Trophoblast cell (in vitro differentiated cells and primary cell): ENCODE results near the gene PIP5K1B.

Experiments
- DNase-seq, 2 donors: peaks; one replicate each; pipeline ENCODE4 v3.0.0-alpha.2; 2016
- H2AFZ ChIP-seq: 2 replicates; pipeline ENCODE4 v1.6.1; 2013; ENCODE audit warnings: low read length, moderate library complexity, mild to moderate bottlenecking; ENCODE audit not compliant: insufficient read depth, poor library complexity
- H2AK5ac ChIP-seq: 2 replicates; pipeline ENCODE4 v1.6.1; 2013; ENCODE audit warnings: mild to moderate bottlenecking, low read length
- H2BK120ac ChIP-seq: 2 replicates; pipeline ENCODE4 v1.6.1; 2013; ENCODE audit warnings: low read length, mild to moderate bottlenecking, moderate library complexity; ENCODE audit not compliant: insufficient read depth, poor library complexity
- H2BK12ac ChIP-seq: 2 replicates; pipeline ENCODE4 v1.6.1; 2013; ENCODE audit warnings: mild to moderate bottlenecking, low read length, moderate library complexity
- H2BK5ac ChIP-seq: 2 replicates; pipeline ENCODE4 v1.6.1; 2013; ENCODE audit warnings: low read length, low read depth, moderate library complexity, mild to moderate bottlenecking; ENCODE audit not compliant: poor library complexity
- H3K14ac ChIP-seq: 2 replicates; pipeline ENCODE4 v1.6.1; 2013; ENCODE audit warnings: mild to moderate bottlenecking, low read length
- H3K18ac ChIP-seq: 2 replicates; pipeline ENCODE4 v1.6.1; 2013; ENCODE audit warnings: mild to moderate bottlenecking, low read length
- H3K23ac ChIP-seq: 2 replicates; pipeline ENCODE4 v1.6.1; 2013; ENCODE audit warnings: low read length
- H3K27ac ChIP-seq: 2 replicates; pipeline ENCODE4 v1.5.1; 2013; ENCODE audit warnings: low read depth, mild to moderate bottlenecking, inconsistent platforms, low read length, moderate library complexity
- H3K27me3 ChIP-seq: 2 replicates; pipeline ENCODE4 v1.6.1; 2013; ENCODE audit warnings: inconsistent platforms, mild to moderate bottlenecking, low read length, moderate library complexity; ENCODE audit not compliant: insufficient read depth
- H3K36me3 ChIP-seq, 2 experiments: 1 replicate in 1 of 2; 2 replicates in 1 of 2; pipeline ENCODE4 v1.6.1; 2013; ENCODE audit warnings: low read length in 2 of 2, mild to moderate bottlenecking in 2 of 2, moderate library complexity in 1 of 2; ENCODE audit not compliant: insufficient read depth in 2 of 2, control insufficient read depth in 1 of 2
- H3K4ac ChIP-seq: 2 replicates; pipeline ENCODE4 v1.6.1; 2013; ENCODE audit warnings: low read depth, mild to moderate bottlenecking, low read length, moderate library complexity
- H3K4me1 ChIP-seq, 2 experiments: 1 replicate in 1 of 2; 2 replicates in 1 of 2; pipeline ENCODE4 v1.6.1; 2013; ENCODE audit warnings: low read length in 2 of 2, mild to moderate bottlenecking in 2 of 2, moderate library complexity in 1 of 2; ENCODE audit not compliant: insufficient read depth in 2 of 2, control insufficient read depth in 1 of 2
- H3K4me2 ChIP-seq: 2 replicates; pipeline ENCODE4 v1.6.1; 2013; ENCODE audit warnings: inconsistent platforms, mild to moderate bottlenecking, low read length, moderate library complexity
- H3K4me3 ChIP-seq: 2 replicates; pipeline ENCODE4 v1.5.1; 2013; ENCODE audit warnings: mild to moderate bottlenecking, low read depth, low read length, inconsistent platforms
- H3K79me1 ChIP-seq: one replicate; pipeline ENCODE4 v1.6.1; 2013; ENCODE audit warnings: low read length
- H3K79me2 ChIP-seq: 2 replicates; pipeline ENCODE4 v1.6.1; 2013; ENCODE audit warnings: low read length, mild to moderate bottlenecking; ENCODE audit not compliant: control insufficient read depth, insufficient read depth, poor library complexity
- H3K9ac ChIP-seq: 2 replicates; pipeline ENCODE4 v1.6.1; 2013; ENCODE audit warnings: mild to moderate bottlenecking, low read length
- H3K9me3 ChIP-seq: 2 replicates; pipeline ENCODE4 v1.6.1; 2013; ENCODE audit warnings: low read depth, mild to moderate bottlenecking, control low read depth, inconsistent platforms, low read length; ENCODE audit not compliant: insufficient read depth
- H4K12ac ChIP-seq: 2 replicates; pipeline ENCODE4 v1.6.1; 2013; ENCODE audit warnings: low read depth, mild to moderate bottlenecking, low read length, moderate library complexity
- H4K8ac ChIP-seq: 2 replicates; pipeline ENCODE4 v1.6.1; 2013; ENCODE audit warnings: low read depth, mild to moderate bottlenecking, low read length, moderate library complexity
- H4K91ac ChIP-seq: one replicate; pipeline ENCODE4 v1.6.1; 2013; ENCODE audit warnings: low read depth, mild to moderate bottlenecking, low read length, moderate library complexity
- WGBS: extraction: QIAGEN DNeasy Blood & Tissue Kit; methylation state at CpG from one replicate; pipeline ENCODE4 v1.1.7; 2013; ENCODE audit warnings: missing lambda C conversion rate; ENCODE audit not compliant: insufficient read length, insufficient coverage; ENCODE audit errors: extremely low coverage; 5-methylcytosine and 5-hydroxymethylcytosine counted together

PIP5K1B gene

GRCh38 chr9:68817079-68817875 is 112.2 kb downstream of the PIP5K1B start:
- no CpG with 5 or more reads among the region's 8 CpGs for WGBS
- no peak overlapping the region for H3K4ac ChIP-seq

GRCh38 chr9:68819065-68819464 is 114.0 kb downstream of the PIP5K1B start:
- Histone ChIP-seq H2BK12ac (no peak overlapping the region), H3K9ac (no peak overlapping the region), H3K79me1 (no peaks in the 10 kb centered on the region), H4K8ac (no peak overlapping the region), H2BK120ac (no peak overlapping the region), H3K14ac (no peak overlapping the region), H3K23ac (no peak overlapping the region), H2AK5ac (no peak overlapping the region), H4K12ac (no peak overlapping the region), H3K27ac (no peak overlapping the region), H3K4me1 (no peaks in the 10 kb centered on the region), H3K36me3 (no peaks in the 10 kb centered on the region), H3K4ac (no peak overlapping the region), H4K91ac (no peak overlapping the region), H3K4me2 (no peak overlapping the region), H3K79me2 (no peaks in the 10 kb centered on the region), H3K18ac (no peak overlapping the region), H3K4me3 (no peak overlapping the region), H3K9me3 (no peaks in the 10 kb centered on the region), H3K27me3 (no peaks in the 10 kb centered on the region), H2BK5ac (no peak overlapping the region), H2AFZ (no peak overlapping the region)
- no CpG with 5 or more reads among the region's 2 CpGs for WGBS
- DNase-seq: no peak

More at GRCh38 chr9:68817079-68817875, 112.2 kb downstream of the PIP5K1B start:
- Histone ChIP-seq H2BK12ac (no peak overlapping the region), H3K9me3 (no peaks in the 10 kb centered on the region), H2AFZ (no peak overlapping the region), H3K79me2 (no peaks in the 10 kb centered on the region), H4K12ac (no peak overlapping the region), H2BK120ac (no peak overlapping the region), H3K18ac (no peak overlapping the region), H3K23ac (no peak overlapping the region), H3K9ac (no peak overlapping the region), H2BK5ac (no peak overlapping the region), H3K27me3 (no peaks in the 10 kb centered on the region), H2AK5ac (no peak overlapping the region), H3K4me3 (no peak overlapping the region), H3K27ac (no peak overlapping the region), H3K4me2 (no peak overlapping the region), H3K79me1 (no peaks in the 10 kb centered on the region), H3K36me3 (no peaks in the 10 kb centered on the region), H3K14ac (no peak overlapping the region), H3K4me1 (no peaks in the 10 kb centered on the region), H4K91ac (no peak overlapping the region), H4K8ac (no peak overlapping the region)
- DNase-seq: no peak

- Histone ChIP-seq H3K79me1 (no peaks in the 10 kb centered on the region), H3K9ac (no peak overlapping the region), H3K27me3 (no peaks in the 10 kb centered on the region), H2BK12ac (no peak overlapping the region), H3K23ac (no peak overlapping the region), H3K36me3 (no peaks in the 10 kb centered on the region), H2BK120ac (no peak overlapping the region), H3K18ac (no peak overlapping the region), H3K79me2 (no peaks in the 10 kb centered on the region), H3K4me1 (no peaks in the 10 kb centered on the region), H2AFZ (no peak overlapping the region), H3K4me3 (no peak overlapping the region), H3K27ac (no peak overlapping the region), H3K14ac (no peak overlapping the region), H3K4me2 (no peak overlapping the region), H4K12ac (no peak overlapping the region), H2BK5ac (no peak overlapping the region), H2AK5ac (no peak overlapping the region), H4K8ac (no peak overlapping the region), H3K9me3 (no peaks in the 10 kb centered on the region), H3K4ac (no peak overlapping the region), H4K91ac (no peak overlapping the region)
- no CpG with 5 or more reads among the region's 2 CpGs for WGBS
- peak in 1 of 2 donors; percentile 22 for DNase-seq
Measured at GRCh38 chr9:68821911-68822310, 116.9 kb downstream of the PIP5K1B start.

GRCh38 chr9:68822596-68823165 is 117.6 kb downstream of the PIP5K1B start:
- Histone ChIP-seq H2BK12ac (no peak overlapping the region), H3K4me1 (no peaks in the 10 kb centered on the region), H3K4me3 (no peak overlapping the region), H3K18ac (no peak overlapping the region), H3K4me2 (no peak overlapping the region), H2BK120ac (no peak overlapping the region), H3K14ac (no peak overlapping the region), H2AK5ac (no peak overlapping the region), H3K9ac (no peak overlapping the region), H3K79me2 (no peaks in the 10 kb centered on the region), H3K27me3 (no peaks in the 10 kb centered on the region), H2AFZ (no peak overlapping the region), H3K23ac (no peak overlapping the region), H4K8ac (no peak overlapping the region), H4K12ac (no peak overlapping the region), H2BK5ac (no peak overlapping the region), H3K27ac (no peak overlapping the region), H4K91ac (no peak overlapping the region), H3K4ac (no peak overlapping the region), H3K79me1 (no peaks in the 10 kb centered on the region), H3K36me3 (no peaks in the 10 kb centered on the region), H3K9me3 (no peaks in the 10 kb centered on the region)
- WGBS: no CpG with 5 or more reads among the region's 6 CpGs
- DNase-seq: no peak
